HG03135 (cell line): ENCODE results near the gene C1QTNF9.
"Not testable (repeated sequence)": the region's sequence is repeated elsewhere in the genome, so short reads cannot be mapped to it uniquely, and the experiment has no call there.

Experiments
- ATAC-seq: cut with Tn5 transposase; IDR thresholded peaks from one replicate; pipeline ENCODE4 v1.9.1; 2021; ENCODE audit warnings: mild to moderate bottlenecking, moderate library complexity; ENCODE audit not compliant: unreplicated experiment

C1QTNF9 gene

GRCh38 chr13:24281188-24282008, 28.0 kb upstream of the C1QTNF9 start:
- ATAC-seq, result no peak

DNA sequence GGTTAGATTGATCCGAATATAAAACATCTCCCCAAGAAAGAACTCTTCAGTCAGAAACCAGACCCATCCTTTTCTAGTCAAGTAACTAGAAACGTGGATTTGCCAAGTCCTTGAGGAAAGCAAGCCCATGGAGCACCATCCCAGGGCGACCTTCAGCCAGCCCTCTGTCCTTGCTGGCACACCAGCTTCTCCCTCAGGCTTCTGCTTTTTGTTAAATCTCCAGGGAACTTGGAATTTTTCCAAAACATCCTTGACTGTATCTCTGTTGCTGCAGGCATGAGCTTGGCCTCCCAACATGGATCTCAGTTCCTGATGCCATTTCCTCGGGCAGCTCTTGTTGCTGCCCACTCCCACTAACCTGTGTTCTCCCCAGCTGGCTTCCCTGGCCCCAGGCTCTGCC, 27.1 kb upstream of the C1QTNF9 start:
- ATAC-seq, result no peak

- no peak for ATAC-seq
Measured at GRCh38 chr13:24284889-24285565, 24.4 kb upstream of the C1QTNF9 start.

- ATAC-seq, result no peak
Measured at GRCh38 chr13:24286624-24287023, 22.8 kb upstream of the C1QTNF9 start.

DNA sequence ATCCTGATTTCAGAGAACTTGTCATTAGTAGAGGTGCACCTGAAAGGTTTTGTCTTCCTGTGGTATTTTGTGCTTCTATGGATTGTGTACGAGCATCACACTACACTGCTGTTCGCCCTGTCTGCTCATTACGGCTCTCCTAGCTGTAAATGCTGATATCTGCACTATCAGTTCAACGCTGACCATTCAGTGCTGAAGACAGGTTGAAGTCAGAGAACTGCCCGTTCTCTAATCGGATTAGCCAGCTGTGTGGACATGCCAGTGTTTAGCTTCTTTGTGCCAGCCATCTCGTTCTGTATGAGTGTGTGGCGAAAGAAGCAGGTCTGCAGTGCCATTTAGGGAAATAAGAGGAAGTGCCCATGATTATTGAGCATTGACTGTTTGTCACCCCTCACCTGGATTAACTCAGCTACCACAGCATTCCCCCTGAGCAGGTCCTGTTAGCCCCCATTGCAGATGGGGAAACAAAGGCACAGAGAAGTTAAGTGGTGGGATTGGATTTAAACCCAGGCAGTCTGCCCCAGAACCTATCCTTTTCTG, 21.6 kb upstream of the C1QTNF9 start:
- no peak for ATAC-seq

GRCh38 chr13:24288870-24289269, 20.5 kb upstream of the C1QTNF9 start:
- ATAC-seq, result no peak

DNA sequence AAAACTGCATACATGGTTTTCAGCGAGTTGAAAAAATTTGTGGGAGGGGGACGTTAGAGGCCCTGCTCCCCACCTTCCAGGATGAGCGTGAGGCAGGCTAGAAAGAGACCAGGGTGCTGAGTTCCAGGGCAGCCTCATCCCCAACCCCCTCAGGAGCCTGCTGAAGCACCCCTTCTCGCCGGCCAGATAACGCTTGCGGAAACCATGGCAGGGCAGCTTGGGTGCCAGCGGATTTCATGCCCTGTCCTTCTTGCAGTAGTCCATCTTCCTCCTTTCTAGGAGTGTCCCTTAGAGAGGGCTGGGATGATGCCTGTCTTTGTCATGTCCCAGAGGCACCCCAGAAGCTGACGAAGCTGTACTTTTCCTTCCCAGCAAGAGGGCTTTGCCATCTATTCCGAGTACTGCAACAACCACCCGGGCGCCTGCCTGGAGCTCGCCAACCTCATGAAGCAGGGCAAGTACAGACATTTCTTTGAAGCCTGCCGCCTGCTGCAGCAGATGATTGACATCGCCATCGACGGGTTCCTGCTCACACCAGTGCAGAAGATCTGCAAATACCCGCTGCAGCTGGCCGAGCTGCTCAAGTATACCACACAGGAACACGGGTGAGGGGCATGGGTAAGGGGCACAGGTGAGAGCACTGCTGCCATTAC, 19.0 kb upstream of the C1QTNF9 start:
- no peak for ATAC-seq

DNA sequence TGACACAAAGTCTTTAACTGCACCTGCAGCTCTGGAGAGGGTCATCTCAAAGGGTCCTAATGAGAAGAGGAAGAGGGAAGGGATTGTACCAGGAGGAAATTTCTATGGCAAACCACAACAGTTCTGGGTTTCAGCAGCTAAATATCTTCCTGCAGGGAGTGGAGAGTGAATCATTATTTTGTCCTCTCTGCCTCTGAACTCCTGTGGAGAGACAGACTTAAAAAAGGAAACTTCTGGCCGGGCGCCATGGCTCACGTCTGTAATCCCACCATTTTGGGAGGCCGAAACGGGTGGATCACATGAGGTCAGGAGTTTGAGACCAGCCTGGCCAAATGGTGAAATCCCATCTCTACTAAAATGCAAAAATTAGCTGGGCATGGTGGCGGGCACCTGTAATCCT, 16.9 kb upstream of the C1QTNF9 start:
- ATAC-seq, result no peak

- no peak for ATAC-seq
Measured at GRCh38 chr13:24293746-24294145, 15.6 kb upstream of the C1QTNF9 start.

DNA sequence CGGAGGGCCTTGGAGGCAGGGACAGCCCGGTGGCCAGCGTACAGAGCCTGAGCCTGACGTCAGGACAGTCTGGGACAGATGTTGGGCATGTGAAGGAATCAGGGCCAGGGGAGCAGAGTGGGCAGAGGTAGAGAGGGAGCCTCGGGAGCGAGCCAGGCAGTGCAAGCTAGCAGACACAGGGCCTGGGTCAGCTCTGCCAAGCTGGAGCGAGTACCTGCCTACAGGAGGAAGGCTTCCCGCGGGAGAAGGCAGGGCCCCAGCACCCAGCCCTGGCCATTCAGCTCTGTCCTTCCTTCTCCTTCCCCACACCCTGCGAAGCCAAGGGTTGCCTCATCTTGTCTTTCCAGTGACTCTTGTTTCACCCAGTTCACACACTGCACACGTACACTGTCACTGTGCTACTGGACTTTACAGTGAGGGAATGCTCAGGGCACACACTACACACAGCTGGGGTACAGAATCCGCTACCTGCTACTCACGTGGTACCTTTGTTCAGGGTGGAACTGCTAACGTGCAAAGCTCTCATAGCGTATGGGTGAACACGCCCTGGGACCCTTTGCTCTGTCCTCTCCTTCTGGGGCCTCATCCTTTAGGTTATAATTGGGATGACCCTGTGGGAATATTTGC, 9.8 kb upstream of the C1QTNF9 start:
- no peak for ATAC-seq

GRCh38 chr13:24301434-24301833, 7.9 kb upstream of the C1QTNF9 start:
- no peak for ATAC-seq

GRCh38 chr13:24301911-24302310, 7.5 kb upstream of the C1QTNF9 start:
- ATAC-seq, result no peak

DNA sequence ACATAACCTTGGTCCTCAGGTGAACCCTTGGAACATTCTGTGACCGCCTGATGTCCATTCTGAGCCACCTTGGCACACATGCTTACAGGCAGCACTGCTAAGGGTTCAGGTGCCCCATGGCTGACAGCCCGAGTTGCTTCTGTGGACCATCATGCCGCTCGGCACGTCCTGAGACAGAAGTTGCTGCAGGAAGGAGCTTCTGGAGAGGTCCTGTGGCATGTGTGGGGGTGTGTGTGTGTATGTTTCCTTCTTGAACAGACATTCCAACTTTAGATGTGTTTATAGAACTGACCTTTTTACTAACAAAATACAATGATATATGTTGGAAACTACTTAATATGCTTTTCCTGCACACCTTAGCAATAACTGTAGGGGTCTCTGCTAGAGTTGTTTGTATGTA, 4.8 kb upstream of the C1QTNF9 start:
- no peak for ATAC-seq

GRCh38 chr13:24306632-24307031, 2.7 kb upstream of the C1QTNF9 start:
- no peak for ATAC-seq

DNA sequence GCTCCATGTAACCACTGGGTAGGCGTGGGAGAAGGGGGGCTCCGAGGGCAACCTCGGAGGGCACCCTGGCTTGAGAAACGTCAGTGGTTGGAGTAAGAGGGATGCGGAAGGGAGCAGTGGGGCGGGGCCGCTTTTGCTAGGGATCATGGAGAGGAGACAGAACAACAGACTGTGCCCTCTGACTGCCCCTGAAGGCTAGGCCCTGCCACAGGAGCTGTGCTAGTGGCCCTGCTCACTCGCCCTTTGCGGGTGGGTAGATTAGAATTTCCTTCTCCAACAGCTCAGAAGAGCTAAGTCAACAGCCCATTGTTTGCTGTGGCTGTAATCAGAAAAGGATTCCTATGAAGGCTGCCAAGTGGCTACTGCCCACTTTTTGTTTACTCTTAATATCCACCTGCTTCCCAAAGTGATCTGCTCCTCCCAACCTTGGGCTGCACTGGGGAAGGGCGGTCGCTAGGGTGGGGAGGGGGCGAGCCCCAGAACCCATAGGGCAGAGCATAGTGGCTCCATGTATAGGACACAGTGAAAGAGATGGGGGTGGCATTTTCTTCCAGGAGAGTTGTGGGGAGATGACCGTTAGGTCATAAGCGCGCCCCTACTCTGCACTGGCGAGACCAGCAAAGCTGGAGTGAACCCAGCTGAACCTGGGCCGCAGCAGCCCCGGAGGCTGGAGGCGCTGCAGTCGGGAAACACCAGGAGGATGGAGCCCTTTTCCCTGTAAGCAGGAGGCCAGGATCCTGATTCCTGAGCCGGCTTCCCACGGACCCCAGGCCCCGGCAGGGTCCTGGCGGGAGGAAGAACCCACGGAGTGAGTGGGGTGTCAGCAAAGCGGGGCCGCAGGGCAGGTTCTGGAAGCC, 1.9 kb upstream of the C1QTNF9 start:
- no peak for ATAC-seq

DNA sequence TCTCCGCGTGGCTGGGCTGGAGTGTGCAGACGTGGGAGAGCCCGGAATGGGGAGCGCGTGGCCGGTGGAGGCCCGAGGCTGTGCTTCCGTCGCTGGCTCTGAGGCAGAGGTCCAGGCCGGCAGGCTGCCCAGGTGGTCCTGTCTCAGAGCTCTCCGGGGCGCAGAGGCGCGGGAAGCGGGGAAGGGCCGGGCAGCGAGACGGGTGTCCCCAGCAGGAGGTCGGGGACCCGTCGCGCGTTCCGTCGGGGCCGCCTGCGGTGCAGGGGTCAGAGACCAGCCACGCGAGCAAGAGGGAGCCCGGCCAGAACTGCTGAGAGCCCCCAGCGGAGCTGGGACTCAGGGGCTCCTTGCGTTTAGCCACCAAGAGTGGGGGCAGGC, 1.3 kb upstream of the C1QTNF9 start:
- ATAC-seq, result no peak

DNA sequence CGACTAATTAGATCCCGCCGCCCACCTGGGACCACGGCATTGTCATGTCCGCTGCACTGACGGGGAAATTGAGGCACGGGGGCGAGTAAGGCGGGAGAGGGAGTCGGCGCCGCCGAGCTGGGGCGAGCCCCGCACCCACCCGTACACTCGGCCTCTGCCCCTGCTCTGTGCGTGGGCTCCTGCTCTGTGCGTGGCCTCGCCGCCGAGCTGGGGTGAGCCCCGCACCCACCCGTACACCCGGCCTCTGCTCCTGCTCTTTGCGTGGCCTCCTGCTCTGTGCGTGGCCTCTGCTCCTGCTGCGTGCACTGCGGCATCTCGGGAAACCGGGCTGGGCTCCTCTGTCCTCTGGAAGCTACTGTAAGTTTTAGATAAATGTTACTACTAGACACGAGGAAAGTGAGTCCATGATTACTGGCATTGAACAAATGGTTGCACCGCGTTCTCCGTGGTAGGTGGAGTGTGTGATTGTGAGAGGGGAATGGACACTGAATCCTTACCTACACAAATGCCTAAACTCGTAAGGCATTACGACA, 826 bp upstream of the C1QTNF9 start:
- ATAC-seq, result no peak

DNA sequence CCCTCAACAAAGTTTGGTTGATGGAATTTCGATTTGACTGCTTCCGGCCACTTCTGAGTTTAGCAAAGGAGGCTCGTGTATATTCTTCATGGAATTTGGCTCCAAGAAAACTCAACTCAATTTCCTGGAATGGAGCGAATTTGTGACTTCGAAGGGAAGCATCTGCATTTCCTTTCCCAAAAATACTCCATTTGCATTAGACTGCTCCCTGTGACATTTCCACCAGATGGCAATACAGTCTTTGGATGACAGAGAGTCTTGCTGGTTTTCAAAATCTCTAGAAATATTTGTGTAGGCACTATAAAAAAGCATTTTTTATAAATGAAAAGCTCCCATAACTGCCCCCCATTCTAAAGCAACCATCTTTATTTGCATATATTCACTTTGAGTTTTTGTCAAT, 4.1 kb downstream of the C1QTNF9 start:
- no peak for ATAC-seq

DNA sequence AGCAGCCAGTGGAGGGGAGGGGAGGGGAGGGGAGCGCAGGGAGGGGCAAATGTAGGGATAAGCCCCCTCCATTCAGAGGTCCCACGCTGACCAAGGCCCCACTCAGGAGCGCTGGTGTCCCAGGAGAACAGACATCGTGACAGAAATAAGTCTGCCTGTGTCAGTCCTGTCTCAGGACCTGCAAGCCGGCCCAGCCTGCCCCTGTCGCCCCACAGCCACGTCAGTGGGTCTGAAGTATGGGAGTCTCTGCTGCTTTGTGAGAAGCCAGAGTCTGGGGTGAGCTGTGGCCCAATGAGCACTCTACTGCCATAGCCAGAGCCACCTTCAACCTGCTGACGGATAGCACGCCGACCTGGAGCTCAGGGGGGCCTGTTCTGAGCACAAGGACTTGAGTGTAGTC, 8.5 kb downstream of the C1QTNF9 start:
- ATAC-seq, result not testable (repeated sequence)

DNA sequence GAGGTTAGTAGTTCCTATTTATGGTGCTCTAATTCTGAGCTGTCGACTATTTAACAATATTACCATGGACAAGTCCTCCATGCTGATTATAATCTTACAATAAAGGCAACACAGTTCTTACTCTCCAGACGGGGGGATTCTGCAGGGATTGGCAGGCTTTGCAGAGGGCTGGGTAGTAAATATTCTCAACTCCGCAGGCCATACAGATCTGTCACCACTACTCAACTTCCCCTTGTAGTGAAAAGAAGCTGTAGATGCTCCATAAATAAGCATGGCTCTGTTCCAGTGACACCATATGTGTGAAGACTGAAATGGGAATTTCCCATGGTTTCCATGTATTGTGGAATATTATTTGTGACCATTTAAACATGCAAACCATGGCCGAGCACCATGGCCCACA, 9.5 kb downstream of the C1QTNF9 start:
- not testable (repeated sequence) for ATAC-seq
